ENCODE data around the gene KIAA1217. TPM values are rescaled to one million over a fixed set of nuclear protein-coding genes. Genes with fewer than 3 reads are reported as not detected.

Gene KIAA1217
- total RNA-seq, 1 experiment from 2014 or later, result 7.8 TPM

DNA sequence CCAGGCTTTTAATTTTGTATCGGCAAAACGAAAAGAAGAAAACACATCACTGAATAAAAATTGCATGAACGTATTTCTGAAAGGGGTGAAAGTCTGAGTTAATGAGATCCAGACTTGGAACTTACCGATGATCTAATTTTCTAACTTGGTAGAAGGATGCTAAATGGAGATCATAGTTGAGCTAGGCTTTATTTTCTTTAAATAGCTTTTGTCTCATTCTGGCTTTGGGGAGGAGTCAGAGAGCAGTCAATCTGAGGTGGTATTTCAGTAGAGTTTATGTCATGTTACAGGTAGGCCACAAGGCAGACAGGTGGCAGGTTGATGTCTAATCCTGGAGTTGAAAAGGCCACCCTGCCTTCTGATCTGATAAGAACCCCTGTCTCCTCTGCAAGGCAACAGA, 161.9 kb downstream of the KIAA1217 start (continued):
- TF ChIP-seq, protein P1, sequence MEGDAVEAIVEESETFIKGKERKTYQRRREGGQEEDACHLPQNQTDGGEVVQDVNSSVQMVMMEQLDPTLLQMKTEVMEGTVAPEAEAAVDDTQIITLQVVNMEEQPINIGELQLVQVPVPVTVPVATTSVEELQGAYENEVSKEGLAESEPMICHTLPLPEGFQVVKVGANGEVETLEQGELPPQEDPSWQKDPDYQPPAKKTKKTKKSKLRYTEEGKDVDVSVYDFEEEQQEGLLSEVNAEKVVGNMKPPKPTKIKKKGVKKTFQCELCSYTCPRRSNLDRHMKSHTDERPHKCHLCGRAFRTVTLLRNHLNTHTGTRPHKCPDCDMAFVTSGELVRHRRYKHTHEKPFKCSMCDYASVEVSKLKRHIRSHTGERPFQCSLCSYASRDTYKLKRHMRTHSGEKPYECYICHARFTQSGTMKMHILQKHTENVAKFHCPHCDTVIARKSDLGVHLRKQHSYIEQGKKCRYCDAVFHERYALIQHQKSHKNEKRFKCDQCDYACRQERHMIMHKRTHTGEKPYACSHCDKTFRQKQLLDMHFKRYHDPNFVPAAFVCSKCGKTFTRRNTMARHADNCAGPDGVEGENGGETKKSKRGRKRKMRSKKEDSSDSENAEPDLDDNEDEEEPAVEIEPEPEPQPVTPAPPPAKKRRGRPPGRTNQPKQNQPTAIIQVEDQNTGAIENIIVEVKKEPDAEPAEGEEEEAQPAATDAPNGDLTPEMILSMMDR (IDR thresholded peaks at IDR 0.05 in 2 of 3, conservative IDR thresholded peaks at IDR 0.05 in 1 of 3; ENCODE audit: borderline replicate concordance in 1 of 3, insufficient read depth in 1 of 3, low read depth in 2 of 3, low read length in 2 of 3), result no peak
- TF ChIP-seq JUND (IDR thresholded peaks at IDR 0.05), result no peak

- BruUV-seq (replicated peaks), result no TSS peak
- intact Hi-C loops (cut with micrococcal nuclease), result no loop called here
- no peaks in the 10 kb centered on the region for H3K36me3 ChIP-seq (ENCODE audit: control insufficient read depth in 1 of 2, insufficient read depth in 2 of 2, low read length in 2 of 2)
- H3K4me3 ChIP-seq (replicated peaks in 1 of 2; ENCODE audit: low read depth in 1 of 2, low read length in 2 of 2), result no peak overlapping the region
- POLR2A ChIA-PET, result no interaction called here
- no peaks in the 10 kb centered on the region for H4K20me1 ChIP-seq (ENCODE audit: insufficient read depth)
- no peaks in the 10 kb centered on the region for H3K4me1 ChIP-seq (ENCODE audit: control insufficient read depth in 1 of 2, insufficient read depth in 2 of 2, low read length in 2 of 2)
- H3K9me3 ChIP-seq (ENCODE audit: control insufficient read depth in 1 of 2, insufficient read depth in 1 of 2, low read depth in 1 of 2, low read length in 2 of 2), result no peaks in the 10 kb centered on the region
- no peaks in the 10 kb centered on the region for H3K9me2 ChIP-seq (ENCODE audit: insufficient read depth)
- CTCF ChIA-PET, result no interaction called here
- H3K27me3 ChIP-seq (ENCODE audit: insufficient read depth, low read length), result peaks cover 24% of the 10 kb centered on the region; the same call in 1 of the 2 replicates
- no peak for TF ChIP-seq JUND (IDR thresholded peaks at IDR 0.05)
- RAD21 ChIA-PET (ENCODE audit: low non-redundant PET in 1 of 2, low total read pairs in 2 of 2, uncharacterized antibody in 2 of 2, unreplicated experiment in 2 of 2), result no interaction called here
- DNase-seq (ENCODE audit: low read depth, low spot score), result no peak
- no peak overlapping the region for H2AFZ ChIP-seq (ENCODE audit: low read depth, low read length, poor library complexity, severe bottlenecking)
- H3K4me2 ChIP-seq (ENCODE audit: low read length), result no peak overlapping the region
- ATAC-seq, result no peak
- no peak overlapping the region for H3K27ac ChIP-seq (ENCODE audit: low read depth, low read length)
- H3K79me2 ChIP-seq (ENCODE audit: insufficient read depth, low read length), result no peaks in the 10 kb centered on the region
- no peak overlapping the region for H3K9ac ChIP-seq (ENCODE audit: low read length)
These were observed 162.5 kb downstream of the KIAA1217 start for GRCh38 chr10:24371396-24371795.

DNA sequence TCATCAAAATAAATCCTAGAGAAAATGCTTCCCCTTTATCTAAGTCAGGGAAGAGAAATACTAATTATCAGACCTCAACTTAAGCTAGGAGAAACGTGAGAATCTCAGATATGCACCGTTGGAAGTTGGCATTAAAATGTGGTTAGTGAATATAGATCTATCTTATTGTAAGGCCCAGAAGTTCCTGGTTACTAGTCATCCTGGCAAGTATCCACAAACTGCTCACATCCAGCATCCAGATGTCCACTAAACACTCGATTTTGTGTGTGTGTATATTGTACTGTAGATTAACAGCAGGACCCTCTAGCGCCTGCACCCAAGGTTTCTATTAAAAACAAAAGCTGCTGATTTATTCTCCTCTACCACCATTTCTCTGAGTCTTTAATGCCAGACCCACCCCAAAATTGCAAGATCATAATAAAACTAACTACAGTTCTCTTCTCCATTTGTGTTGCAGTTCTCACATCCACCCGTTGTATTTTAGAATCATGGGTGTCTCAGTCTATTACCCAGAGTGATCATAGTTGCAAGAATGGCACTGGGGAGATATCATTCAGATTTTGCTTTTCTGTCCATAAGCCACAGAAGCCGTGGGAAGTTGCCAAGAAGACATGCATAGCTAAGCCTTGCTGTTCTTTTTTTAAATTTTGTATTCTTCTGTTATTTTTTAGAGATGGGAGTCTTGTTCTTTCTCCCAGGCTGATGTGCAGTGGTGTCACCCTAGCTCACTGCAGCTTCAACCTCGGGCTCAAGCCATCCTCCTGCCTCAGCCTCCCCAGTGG, 165.4 kb downstream of the KIAA1217 start:
- Histone ChIP-seq H3K27me3 (ENCODE audit: insufficient read depth, low read length) (peaks cover 14% of the 10 kb centered on the region; the same call in 1 of the 2 replicates), H3K9me3 (ENCODE audit: control insufficient read depth in 1 of 2, insufficient read depth in 1 of 2, low read depth in 1 of 2, low read length in 2 of 2) (no peaks in the 10 kb centered on the region), H3K27ac (ENCODE audit: low read depth, low read length) (no peak overlapping the region), H3K36me3 (ENCODE audit: control insufficient read depth in 1 of 2, insufficient read depth in 2 of 2, low read length in 2 of 2) (no peaks in the 10 kb centered on the region), H4K20me1 (ENCODE audit: insufficient read depth) (no peaks in the 10 kb centered on the region), H3K4me1 (ENCODE audit: control insufficient read depth in 1 of 2, insufficient read depth in 2 of 2, low read length in 2 of 2) (no peaks in the 10 kb centered on the region), H3K79me2 (ENCODE audit: insufficient read depth, low read length) (no peaks in the 10 kb centered on the region), H3K4me3 (replicated peaks in 1 of 2; ENCODE audit: low read depth in 1 of 2, low read length in 2 of 2) (no peak overlapping the region), H3K4me2 (ENCODE audit: low read length) (no peak overlapping the region), H3K9me2 (ENCODE audit: insufficient read depth) (no peaks in the 10 kb centered on the region), H3K9ac (ENCODE audit: low read length) (no peak overlapping the region), H2AFZ (ENCODE audit: low read depth, low read length, poor library complexity, severe bottlenecking) (no peak overlapping the region)
- RAD21 ChIA-PET (ENCODE audit: low non-redundant PET in 1 of 2, low total read pairs in 2 of 2, uncharacterized antibody in 2 of 2, unreplicated experiment in 2 of 2), result no interaction called here
- ATAC-seq (no peak), DNase-seq (ENCODE audit: low read depth, low spot score) (no peak)
- intact Hi-C loops (cut with micrococcal nuclease), result no loop called here
- POLR2A ChIA-PET, result no interaction called here
- no TSS peak for BruUV-seq (replicated peaks)
- CTCF ChIA-PET, result no interaction called here
- TF ChIP-seq MAX (IDR thresholded peaks at IDR 0.05) (no peak), SIN3A (IDR thresholded peaks at IDR 0.05; ENCODE audit: low read depth) (no peak), POLR2AphosphoS5 (IDR thresholded peaks at IDR 0.05; ENCODE audit: low read depth, low read length) (no peak), YY1 (IDR thresholded peaks at IDR 0.05; ENCODE audit: extremely low read depth, insufficient replicate concordance, low read depth, low read length) (no peak), EZH2 (IDR thresholded peaks at IDR 0.05) (no peak), JUND (IDR thresholded peaks at IDR 0.05) (no peak), FOSL1 (IDR thresholded peaks at IDR 0.05; ENCODE audit: low read depth) (no peak), ZNF274 (IDR thresholded peaks at IDR 0.05; ENCODE audit: low read depth, low read length) (no peak), TCF7L2 (IDR thresholded peaks at IDR 0.05; ENCODE audit: borderline replicate concordance, extremely low read depth, insufficient read depth, insufficient read length) (no peak), CBX3 (IDR thresholded peaks at IDR 0.05; ENCODE audit: low read depth) (no peak)
- TF ChIP-seq, protein P2, sequence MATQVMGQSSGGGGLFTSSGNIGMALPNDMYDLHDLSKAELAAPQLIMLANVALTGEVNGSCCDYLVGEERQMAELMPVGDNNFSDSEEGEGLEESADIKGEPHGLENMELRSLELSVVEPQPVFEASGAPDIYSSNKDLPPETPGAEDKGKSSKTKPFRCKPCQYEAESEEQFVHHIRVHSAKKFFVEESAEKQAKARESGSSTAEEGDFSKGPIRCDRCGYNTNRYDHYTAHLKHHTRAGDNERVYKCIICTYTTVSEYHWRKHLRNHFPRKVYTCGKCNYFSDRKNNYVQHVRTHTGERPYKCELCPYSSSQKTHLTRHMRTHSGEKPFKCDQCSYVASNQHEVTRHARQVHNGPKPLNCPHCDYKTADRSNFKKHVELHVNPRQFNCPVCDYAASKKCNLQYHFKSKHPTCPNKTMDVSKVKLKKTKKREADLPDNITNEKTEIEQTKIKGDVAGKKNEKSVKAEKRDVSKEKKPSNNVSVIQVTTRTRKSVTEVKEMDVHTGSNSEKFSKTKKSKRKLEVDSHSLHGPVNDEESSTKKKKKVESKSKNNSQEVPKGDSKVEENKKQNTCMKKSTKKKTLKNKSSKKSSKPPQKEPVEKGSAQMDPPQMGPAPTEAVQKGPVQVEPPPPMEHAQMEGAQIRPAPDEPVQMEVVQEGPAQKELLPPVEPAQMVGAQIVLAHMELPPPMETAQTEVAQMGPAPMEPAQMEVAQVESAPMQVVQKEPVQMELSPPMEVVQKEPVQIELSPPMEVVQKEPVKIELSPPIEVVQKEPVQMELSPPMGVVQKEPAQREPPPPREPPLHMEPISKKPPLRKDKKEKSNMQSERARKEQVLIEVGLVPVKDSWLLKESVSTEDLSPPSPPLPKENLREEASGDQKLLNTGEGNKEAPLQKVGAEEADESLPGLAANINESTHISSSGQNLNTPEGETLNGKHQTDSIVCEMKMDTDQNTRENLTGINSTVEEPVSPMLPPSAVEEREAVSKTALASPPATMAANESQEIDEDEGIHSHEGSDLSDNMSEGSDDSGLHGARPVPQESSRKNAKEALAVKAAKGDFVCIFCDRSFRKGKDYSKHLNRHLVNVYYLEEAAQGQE (IDR thresholded peaks at IDR 0.05; ENCODE audit: low read depth), result no peak
